Neural progenitor cell (in vitro differentiated cells): ENCODE data around the gene LIPM.

Experiments
- EZH2 ChIP-seq: fragments of 200-600 bp; sonication (generic); IDR thresholded peaks from 2 replicates; pipeline ENCODE4 v1.6.1; 2017; ENCODE audit warnings: antibody characterized with exemption, mild to moderate bottlenecking, moderate library complexity
- EZH2phosphoT487 ChIP-seq: fragments of 200-600 bp; sonication (generic); IDR thresholded peaks from 2 replicates; pipeline ENCODE4 v1.6.1; 2017; ENCODE audit warnings: antibody characterized with exemption
- TF ChIP-seq, protein P1 (sequence below): fragments of 200-600 bp; sonication (generic); IDR thresholded peaks from 2 replicates; pipeline ENCODE4 v1.5.1; 2017; ENCODE audit warnings: antibody characterized with exemption, mild to moderate bottlenecking

DNA sequence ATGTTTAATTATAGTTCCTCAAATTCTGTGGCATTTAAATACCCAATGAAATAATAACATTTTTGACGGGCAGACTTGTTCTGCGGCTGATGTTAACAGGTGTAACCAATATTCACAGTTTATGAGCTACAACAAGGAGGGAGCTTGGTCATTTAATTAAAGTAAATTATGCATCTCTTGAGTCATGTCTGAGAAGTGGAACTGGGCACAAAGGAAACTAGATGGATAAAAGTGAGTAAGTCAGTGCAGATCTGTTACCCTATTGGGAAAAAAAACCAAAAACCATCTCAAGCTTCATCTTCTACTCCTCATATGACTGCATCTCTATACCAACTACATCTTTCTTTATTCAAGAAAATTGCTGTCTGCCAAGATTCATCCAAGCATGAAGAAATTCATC is 25.1 kb downstream of the LIPM start:
- TF ChIP-seq, protein P1, sequence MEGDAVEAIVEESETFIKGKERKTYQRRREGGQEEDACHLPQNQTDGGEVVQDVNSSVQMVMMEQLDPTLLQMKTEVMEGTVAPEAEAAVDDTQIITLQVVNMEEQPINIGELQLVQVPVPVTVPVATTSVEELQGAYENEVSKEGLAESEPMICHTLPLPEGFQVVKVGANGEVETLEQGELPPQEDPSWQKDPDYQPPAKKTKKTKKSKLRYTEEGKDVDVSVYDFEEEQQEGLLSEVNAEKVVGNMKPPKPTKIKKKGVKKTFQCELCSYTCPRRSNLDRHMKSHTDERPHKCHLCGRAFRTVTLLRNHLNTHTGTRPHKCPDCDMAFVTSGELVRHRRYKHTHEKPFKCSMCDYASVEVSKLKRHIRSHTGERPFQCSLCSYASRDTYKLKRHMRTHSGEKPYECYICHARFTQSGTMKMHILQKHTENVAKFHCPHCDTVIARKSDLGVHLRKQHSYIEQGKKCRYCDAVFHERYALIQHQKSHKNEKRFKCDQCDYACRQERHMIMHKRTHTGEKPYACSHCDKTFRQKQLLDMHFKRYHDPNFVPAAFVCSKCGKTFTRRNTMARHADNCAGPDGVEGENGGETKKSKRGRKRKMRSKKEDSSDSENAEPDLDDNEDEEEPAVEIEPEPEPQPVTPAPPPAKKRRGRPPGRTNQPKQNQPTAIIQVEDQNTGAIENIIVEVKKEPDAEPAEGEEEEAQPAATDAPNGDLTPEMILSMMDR = no peak
- TF ChIP-seq EZH2phosphoT487 (no peak), EZH2 (no peak)
